GM18505 (cell line): ENCODE results near the gene DHX38.
"Not testable (repeated sequence)": the region's sequence is repeated elsewhere in the genome, so short reads cannot be mapped to it uniquely, and the experiment has no call there.

Experiments
- ATAC-seq: cut with Tn5 transposase; IDR thresholded peaks from one replicate; pipeline ENCODE4 v1.9.1; 2021; ENCODE audit not compliant: unreplicated experiment
- POLR2A ChIP-seq: IDR thresholded peaks from 4 replicates; pipeline ENCODE4 v1.6.1; 2011; ENCODE audit warnings: borderline replicate concordance; ENCODE audit not compliant: insufficient read depth, insufficient read length; ENCODE audit errors: extremely low read depth

Gene DHX38

GRCh38 chr16:72066747-72067146, 26.9 kb upstream of the DHX38 start:
- TF ChIP-seq POLR2A = no peak
- no peak for ATAC-seq

GRCh38 chr16:72068930-72069329, 24.7 kb upstream of the DHX38 start:
- ATAC-seq = no peak

GRCh38 chr16:72072514-72073342, 20.9 kb upstream of the DHX38 start:
- no peak for ATAC-seq
- TF ChIP-seq POLR2A = no peak

More at GRCh38 chr16:72068930-72069329, 24.7 kb upstream of the DHX38 start:
- TF ChIP-seq POLR2A = no peak

GRCh38 chr16:72073560-72074230, 20.0 kb upstream of the DHX38 start:
- no peak for ATAC-seq

GRCh38 chr16:72075067-72075466, 18.6 kb upstream of the DHX38 start:
- ATAC-seq = not testable (repeated sequence)

More at GRCh38 chr16:72073560-72074230, 20.0 kb upstream of the DHX38 start:
- no peak for TF ChIP-seq POLR2A

GRCh38 chr16:72076991-72077706, 16.5 kb upstream of the DHX38 start:
- not testable (repeated sequence) for ATAC-seq

- TF ChIP-seq POLR2A = no peak
- ATAC-seq = no peak
These were observed 9.8 kb upstream of the DHX38 start for GRCh38 chr16:72083778-72084404.

- no peak for ATAC-seq
- TF ChIP-seq POLR2A = no peak
These were observed 9.2 kb upstream of the DHX38 start for GRCh38 chr16:72084445-72084844.

GRCh38 chr16:72085002-72085401, 8.6 kb upstream of the DHX38 start:
- ATAC-seq = no peak
- TF ChIP-seq POLR2A = no peak

GRCh38 chr16:72091217-72091616, 2.4 kb upstream of the DHX38 start:
- TF ChIP-seq POLR2A = no peak
- ATAC-seq = no peak

GRCh38 chr16:72092832-72093447, 707 bp upstream of the DHX38 start:
- no peak for ATAC-seq
- no peak for TF ChIP-seq POLR2A

- TF ChIP-seq POLR2A = no peak
- ATAC-seq = no peak
These were observed 591 bp downstream of the DHX38 start for GRCh38 chr16:72094266-72094610.

GRCh38 chr16:72098936-72099335, 5.3 kb downstream of the DHX38 start:
- TF ChIP-seq POLR2A = no peak
- ATAC-seq = no peak
